ENCODE results near the gene HDDC3.
A peak's percentile ranks its signal among the peaks of the same experiment; 100 is the strongest.

HDDC3 gene

DNA sequence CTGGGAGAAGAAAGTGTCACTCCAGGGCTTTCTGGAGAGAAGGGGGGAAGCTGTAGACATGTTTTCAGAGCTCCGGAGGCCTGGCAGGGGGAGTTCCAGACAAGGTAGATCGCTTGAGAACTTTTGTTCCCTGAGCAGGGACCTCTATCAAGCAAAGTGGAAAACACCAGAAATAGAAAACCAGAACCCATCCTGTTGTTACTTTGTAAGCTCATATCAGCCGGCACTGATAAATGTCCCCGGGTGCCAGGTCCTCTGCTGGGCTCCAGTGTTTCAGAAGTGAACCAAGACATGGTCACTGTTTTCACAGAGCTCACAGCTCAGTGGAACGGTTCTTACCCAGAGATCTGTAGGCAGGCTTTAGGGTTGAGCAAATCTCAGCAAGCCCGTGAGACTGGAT, 13.5 kb downstream of the HDDC3 start:
- no peak for DNase-seq (ENCODE audit: low read depth)
- H3K4me3 ChIP-seq (ENCODE audit: low read depth, low read length), result no peak overlapping the region
- TF ChIP-seq, protein P1, sequence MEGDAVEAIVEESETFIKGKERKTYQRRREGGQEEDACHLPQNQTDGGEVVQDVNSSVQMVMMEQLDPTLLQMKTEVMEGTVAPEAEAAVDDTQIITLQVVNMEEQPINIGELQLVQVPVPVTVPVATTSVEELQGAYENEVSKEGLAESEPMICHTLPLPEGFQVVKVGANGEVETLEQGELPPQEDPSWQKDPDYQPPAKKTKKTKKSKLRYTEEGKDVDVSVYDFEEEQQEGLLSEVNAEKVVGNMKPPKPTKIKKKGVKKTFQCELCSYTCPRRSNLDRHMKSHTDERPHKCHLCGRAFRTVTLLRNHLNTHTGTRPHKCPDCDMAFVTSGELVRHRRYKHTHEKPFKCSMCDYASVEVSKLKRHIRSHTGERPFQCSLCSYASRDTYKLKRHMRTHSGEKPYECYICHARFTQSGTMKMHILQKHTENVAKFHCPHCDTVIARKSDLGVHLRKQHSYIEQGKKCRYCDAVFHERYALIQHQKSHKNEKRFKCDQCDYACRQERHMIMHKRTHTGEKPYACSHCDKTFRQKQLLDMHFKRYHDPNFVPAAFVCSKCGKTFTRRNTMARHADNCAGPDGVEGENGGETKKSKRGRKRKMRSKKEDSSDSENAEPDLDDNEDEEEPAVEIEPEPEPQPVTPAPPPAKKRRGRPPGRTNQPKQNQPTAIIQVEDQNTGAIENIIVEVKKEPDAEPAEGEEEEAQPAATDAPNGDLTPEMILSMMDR (IDR thresholded peaks at IDR 0.05; ENCODE audit: low read depth, low read length), result no peak
- TF ChIP-seq, protein P2, sequence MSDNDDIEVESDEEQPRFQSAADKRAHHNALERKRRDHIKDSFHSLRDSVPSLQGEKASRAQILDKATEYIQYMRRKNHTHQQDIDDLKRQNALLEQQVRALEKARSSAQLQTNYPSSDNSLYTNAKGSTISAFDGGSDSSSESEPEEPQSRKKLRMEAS (IDR thresholded peaks at IDR 0.05; ENCODE audit: low read depth, low read length), result no peak
- TF ChIP-seq POLR2A (IDR thresholded peaks at IDR 0.05; ENCODE audit: extremely low read depth, insufficient read length) (no peak), MYC (IDR thresholded peaks at IDR 0.05; ENCODE audit: low read depth, low read length) (no peak)

DNA sequence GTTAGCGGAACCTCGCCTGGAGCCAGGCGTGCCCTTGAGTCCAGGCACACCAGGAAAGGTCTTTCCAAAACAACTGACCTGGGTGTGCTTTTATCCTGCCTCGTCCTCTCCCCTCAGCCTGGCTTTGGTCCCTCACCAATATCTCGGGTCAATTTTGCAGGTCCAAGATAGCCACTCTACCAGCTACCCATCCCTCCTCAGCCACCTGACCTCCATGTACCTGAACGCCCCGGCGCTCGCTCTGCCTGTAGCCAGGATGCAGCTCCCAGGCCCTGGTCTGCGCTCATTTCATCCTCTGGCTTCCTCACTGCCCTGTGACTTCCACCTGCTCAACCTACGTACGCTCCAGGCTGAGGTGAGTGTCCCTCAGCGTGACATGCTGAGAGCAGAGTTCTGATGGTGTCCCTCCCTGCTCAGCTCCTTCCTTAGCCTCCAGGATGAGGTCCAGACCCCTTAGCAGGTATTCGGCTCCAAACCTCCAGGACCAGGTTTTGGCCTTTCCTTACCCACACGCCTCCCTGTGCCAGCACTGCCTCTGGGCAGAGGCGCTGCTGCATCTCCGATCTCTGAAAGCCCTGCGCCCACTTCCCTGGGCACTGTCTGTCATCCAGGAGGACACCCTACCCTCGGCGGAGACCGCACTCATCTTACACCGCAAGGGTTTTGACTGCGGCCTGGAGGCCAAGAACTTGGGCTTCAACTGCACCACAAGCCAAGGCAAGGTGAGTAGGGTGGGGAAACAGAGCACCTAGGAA, 14.1 kb downstream of the HDDC3 start:
- DNase-seq (ENCODE audit: low read depth), result no peak
- TF ChIP-seq, protein P2 (IDR thresholded peaks at IDR 0.05; ENCODE audit: low read depth, low read length), result no peak
- no peak for TF ChIP-seq MYC (IDR thresholded peaks at IDR 0.05; ENCODE audit: low read depth, low read length)

DNA sequence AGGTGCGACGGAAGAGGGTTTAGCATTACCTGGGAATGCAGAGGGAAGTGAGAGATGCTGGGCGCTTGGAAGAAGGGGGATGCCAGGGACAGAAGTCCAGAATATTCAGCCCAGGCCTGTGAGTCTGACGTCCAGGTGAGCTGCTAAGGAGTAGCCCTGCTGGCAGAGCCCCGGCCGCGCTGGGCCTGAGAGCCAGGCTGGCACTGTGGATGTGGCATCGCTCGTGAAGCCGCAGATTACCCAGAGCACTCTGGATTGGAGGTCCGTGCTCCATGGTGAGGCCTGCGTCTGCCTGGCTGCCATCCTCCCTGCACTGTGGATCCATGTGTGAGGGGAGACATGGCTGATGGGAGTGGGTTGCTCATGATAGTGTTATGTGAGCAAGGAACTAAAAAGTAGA, 14.8 kb downstream of the HDDC3 start:
- no peak overlapping the region for H3K4me3 ChIP-seq (ENCODE audit: low read depth, low read length)
- TF ChIP-seq, protein P1 (IDR thresholded peaks at IDR 0.05; ENCODE audit: low read depth, low read length), result no peak
- TF ChIP-seq POLR2A (IDR thresholded peaks at IDR 0.05; ENCODE audit: extremely low read depth, insufficient read length), result no peak
- no peak for TF ChIP-seq MYC (IDR thresholded peaks at IDR 0.05; ENCODE audit: low read depth, low read length)
- no peak for DNase-seq (ENCODE audit: low read depth)

More for the DNA sequence above, 14.1 kb downstream of the HDDC3 start:
- no peak overlapping the region for H3K4me3 ChIP-seq (ENCODE audit: low read depth, low read length)

DNA sequence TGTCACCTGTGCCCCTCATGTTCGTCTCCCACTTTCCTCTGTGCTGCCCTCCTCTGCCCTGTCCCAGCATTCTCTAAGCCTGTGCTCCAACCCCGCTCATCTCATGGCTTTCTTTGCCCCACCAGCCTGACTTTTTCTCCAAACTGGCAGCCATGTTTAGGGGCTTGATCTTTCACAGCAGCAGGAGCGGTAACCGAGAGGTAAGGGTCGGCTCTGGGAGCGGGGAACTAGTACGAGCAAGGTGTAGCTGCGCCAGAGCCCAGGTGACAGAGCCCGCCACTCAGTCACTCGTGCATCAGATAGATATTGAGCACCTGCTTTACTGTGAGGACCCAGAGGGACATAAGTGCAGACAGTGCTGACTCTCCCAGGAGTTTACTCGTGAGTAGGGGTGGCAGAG, 15.9 kb downstream of the HDDC3 start:
- H3K4me3 ChIP-seq (ENCODE audit: low read depth, low read length), result no peak overlapping the region
- TF ChIP-seq, protein P2 (IDR thresholded peaks at IDR 0.05; ENCODE audit: low read depth, low read length), result no peak
- no peak for TF ChIP-seq POLR2A (IDR thresholded peaks at IDR 0.05; ENCODE audit: extremely low read depth, insufficient read length)
- TF ChIP-seq, protein P1 (IDR thresholded peaks at IDR 0.05; ENCODE audit: low read depth, low read length), result no peak
- no peak for TF ChIP-seq MYC (IDR thresholded peaks at IDR 0.05; ENCODE audit: low read depth, low read length)
- DNase-seq (ENCODE audit: low read depth), result no peak

DNA sequence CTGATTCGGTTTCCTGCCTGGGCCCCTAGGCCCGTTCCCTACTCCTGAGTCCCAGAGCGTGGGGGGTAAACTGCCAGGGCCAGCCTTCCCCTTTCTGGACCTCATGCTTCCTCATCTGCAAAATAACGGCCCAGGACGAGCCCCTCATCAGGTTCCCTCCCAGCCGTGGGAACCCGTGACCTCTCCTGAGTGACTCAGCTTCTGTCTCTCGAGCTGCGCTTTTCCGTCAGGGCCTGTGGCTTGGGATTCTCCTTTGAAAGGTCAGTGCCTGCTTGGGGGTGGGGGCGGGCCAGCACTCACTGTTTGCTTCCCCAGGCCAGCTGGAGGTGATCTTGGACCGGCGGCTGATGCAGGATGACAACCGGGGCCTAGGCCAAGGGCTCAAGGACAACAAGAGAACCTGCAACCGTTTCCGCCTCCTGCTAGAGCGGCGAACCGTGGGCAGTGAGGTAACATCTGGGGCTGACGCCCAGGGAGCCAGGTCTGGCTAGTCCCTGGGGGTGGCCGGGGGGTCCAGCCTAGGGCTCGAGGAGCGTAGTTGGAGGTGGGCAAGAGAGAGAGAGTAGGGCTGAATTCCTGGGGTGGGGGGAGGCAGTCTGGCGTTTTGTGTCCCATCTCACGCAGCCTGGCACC, 16.4 kb downstream of the HDDC3 start:
- TF ChIP-seq, protein P1 (IDR thresholded peaks at IDR 0.05; ENCODE audit: low read depth, low read length), result no peak
- TF ChIP-seq MYC (IDR thresholded peaks at IDR 0.05; ENCODE audit: low read depth, low read length), result peak; percentile 90
- TF ChIP-seq, protein P2 (IDR thresholded peaks at IDR 0.05; ENCODE audit: low read depth, low read length), result peak; percentile 89
- TF ChIP-seq POLR2A (IDR thresholded peaks at IDR 0.05; ENCODE audit: extremely low read depth, insufficient read length), result no peak
- DNase-seq (ENCODE audit: low read depth), result peak; percentile 98
- H3K4me3 ChIP-seq (ENCODE audit: low read depth, low read length), result no peak overlapping the region

DNA sequence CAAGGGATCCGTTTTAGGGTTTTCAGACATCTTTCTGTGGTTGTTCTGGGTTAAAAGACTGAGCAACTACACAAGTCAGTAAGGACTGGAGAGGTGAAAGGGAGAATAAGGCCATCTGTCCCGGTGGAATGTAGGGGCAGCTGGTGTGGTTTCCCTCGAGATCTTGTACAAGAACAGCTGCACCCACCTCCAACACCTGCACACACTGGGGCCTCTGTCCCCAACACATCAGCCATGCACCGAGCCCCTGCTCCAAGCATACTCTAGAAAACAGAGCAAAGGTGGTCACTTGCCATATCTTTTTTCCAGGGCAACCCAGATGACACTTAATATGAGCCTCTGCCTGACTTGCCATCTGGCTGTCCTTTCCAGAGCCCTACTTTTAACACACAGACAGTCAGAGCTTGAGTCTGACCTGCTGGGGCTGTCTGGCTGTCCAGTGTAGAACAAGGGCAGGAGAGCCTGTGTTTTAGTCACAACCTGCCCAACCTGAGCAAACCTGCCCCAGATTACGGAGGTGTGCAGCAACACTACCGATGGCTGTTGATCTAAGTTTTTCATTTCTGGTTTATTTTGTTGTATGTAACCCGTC, 17.0 kb downstream of the HDDC3 start:
- peak overlapping the region; percentile 21 for H3K4me3 ChIP-seq (ENCODE audit: low read depth, low read length)
- DNase-seq (ENCODE audit: low read depth), result peak; percentile 51
- no peak for TF ChIP-seq MYC (IDR thresholded peaks at IDR 0.05; ENCODE audit: low read depth, low read length)
- TF ChIP-seq, protein P2 (IDR thresholded peaks at IDR 0.05; ENCODE audit: low read depth, low read length), result no peak
- TF ChIP-seq, protein P1 (IDR thresholded peaks at IDR 0.05; ENCODE audit: low read depth, low read length), result no peak
- no peak for TF ChIP-seq POLR2A (IDR thresholded peaks at IDR 0.05; ENCODE audit: extremely low read depth, insufficient read length)
